GM12892 (cell line): Measurements from ENCODE around the gene RALGDS.
"Not testable (repeated sequence)": the region's sequence is repeated elsewhere in the genome, so short reads cannot be mapped to it uniquely, and the experiment has no call there.

ENCODE experiments used
- DNase-seq: peaks from one replicate; pipeline ENCODE4 v3.0.0; 2011; ENCODE audit not compliant: insufficient read length
- FAIRE-seq: peaks from 2 replicates; lab custom pipeline; 2011; peaks lifted over from hg19 to GRCh38; lab: Jason Lieb, UNC
- POLR2A ChIP-seq: IDR thresholded peaks from 2 replicates; pipeline ENCODE4 v1.6.1; 2011; ENCODE audit warnings: low read depth, low read length, control low read depth
- POLR2AphosphoS5 ChIP-seq: IDR thresholded peaks from 2 replicates; pipeline ENCODE4 v1.6.1; 2011; ENCODE audit warnings: low read depth, low read length, control low read depth
- TAF1 ChIP-seq: IDR thresholded peaks from 2 replicates; pipeline ENCODE4 v1.6.1; 2011; ENCODE audit warnings: low read depth, mild to moderate bottlenecking, control low read depth, low read length, borderline replicate concordance

The RALGDS gene

GRCh38 chr9:133080161-133080560 is 40.9 kb downstream of the RALGDS start:
- FAIRE-seq = no peak
- no peak for DNase-seq
- TF ChIP-seq POLR2A (no peak), POLR2AphosphoS5 (no peak), TAF1 (no peak)

- no peak for DNase-seq
- TF ChIP-seq POLR2A (no peak), POLR2AphosphoS5 (no peak), TAF1 (no peak)
- no peak for FAIRE-seq
Measured at GRCh38 chr9:133078486-133078885, 42.6 kb downstream of the RALGDS start.

- FAIRE-seq = no peak
- TF ChIP-seq POLR2A (no peak), TAF1 (no peak), POLR2AphosphoS5 (no peak)
Measured at GRCh38 chr9:133076691-133077090, 44.3 kb downstream of the RALGDS start.

GRCh38 chr9:133075925-133076630 is 45.0 kb downstream of the RALGDS start:
- TF ChIP-seq POLR2AphosphoS5 (no peak), TAF1 (no peak), POLR2A (no peak)
- DNase-seq (no peak), FAIRE-seq (no peak)

More at GRCh38 chr9:133076691-133077090, 44.3 kb downstream of the RALGDS start:
- DNase-seq = no peak

- FAIRE-seq (no peak), DNase-seq (no peak)
- TF ChIP-seq TAF1 (no peak), POLR2AphosphoS5 (no peak)
Measured at GRCh38 chr9:133074111-133074651, 46.9 kb downstream of the RALGDS start.

GRCh38 chr9:133073086-133074014 is 47.7 kb downstream of the RALGDS start:
- no peak for DNase-seq
- FAIRE-seq = no peak
- TF ChIP-seq POLR2AphosphoS5 (no peak), POLR2A (no peak), TAF1 (no peak)

- FAIRE-seq, DNase-seq: not testable (repeated sequence)
Measured at GRCh38 chr9:133072210-133072609, 48.8 kb downstream of the RALGDS start.

GRCh38 chr9:133071484-133072150 is 49.4 kb downstream of the RALGDS start:
- FAIRE-seq (no peak), DNase-seq (no peak)
- TF ChIP-seq POLR2A = no peak
- no peak for TF ChIP-seq TAF1
- TF ChIP-seq POLR2AphosphoS5 = no peak

- not testable (repeated sequence) for DNase-seq, FAIRE-seq
Measured at GRCh38 chr9:133070985-133071384, 50.1 kb downstream of the RALGDS start.

GRCh38 chr9:133070500-133070961 is 50.5 kb downstream of the RALGDS start:
- DNase-seq = not testable (repeated sequence)
- FAIRE-seq = peak; percentile 14

GRCh38 chr9:133068431-133068830 is 52.6 kb downstream of the RALGDS start:
- not testable (repeated sequence) for DNase-seq, FAIRE-seq

GRCh38 chr9:133067813-133068212 is 53.2 kb downstream of the RALGDS start:
- TF ChIP-seq TAF1 (no peak), POLR2A (no peak), POLR2AphosphoS5 (no peak)
- DNase-seq = no peak
- peak; percentile 65 for FAIRE-seq
